Skeletal muscle cell (primary cell): ENCODE data around the gene XPNPEP2.
A peak's percentile ranks its signal among the peaks of the same experiment; 100 is the strongest.

Experiments used
- DNase-seq: peaks from one replicate; pipeline ENCODE4 v3.0.0-alpha.2; 2010; ENCODE audit warnings: low read depth
- H3K4me3 ChIP-seq: 2 replicates; pipeline ENCODE4 v1.5.1; 2011; ENCODE audit warnings: low read depth, mild to moderate bottlenecking, control low read depth, low read length, moderate library complexity

The XPNPEP2 gene

GRCh38 chrX:129790146-129790545, 51.4 kb downstream of the XPNPEP2 start:
- H3K4me3 ChIP-seq, result no peak overlapping the region
- DNase-seq, result no peak

- no peak for DNase-seq
- no peak overlapping the region for H3K4me3 ChIP-seq
Measured at GRCh38 chrX:129790808-129791207, 52.0 kb downstream of the XPNPEP2 start.

GRCh38 chrX:129791336-129791735, 52.6 kb downstream of the XPNPEP2 start:
- no peak overlapping the region for H3K4me3 ChIP-seq
- DNase-seq, result no peak

- no peak overlapping the region for H3K4me3 ChIP-seq
- DNase-seq, result no peak
Measured at GRCh38 chrX:129791961-129792570, 53.3 kb downstream of the XPNPEP2 start.

- H3K4me3 ChIP-seq, result no peak overlapping the region
- DNase-seq, result no peak
Measured at GRCh38 chrX:129792586-129793291, 54.0 kb downstream of the XPNPEP2 start.

- DNase-seq, result no peak
- no peak overlapping the region for H3K4me3 ChIP-seq
Measured at GRCh38 chrX:129793604-129794191, 54.9 kb downstream of the XPNPEP2 start.

GRCh38 chrX:129795584-129795983, 56.8 kb downstream of the XPNPEP2 start:
- no peak for DNase-seq
- H3K4me3 ChIP-seq, result no peak overlapping the region

GRCh38 chrX:129797251-129797906, 58.6 kb downstream of the XPNPEP2 start:
- DNase-seq, result no peak

GRCh38 chrX:129798456-129798855, 59.7 kb downstream of the XPNPEP2 start:
- H3K4me3 ChIP-seq, result no peak overlapping the region
- DNase-seq, result no peak

More at GRCh38 chrX:129797251-129797906, 58.6 kb downstream of the XPNPEP2 start:
- H3K4me3 ChIP-seq, result no peak overlapping the region

GRCh38 chrX:129798888-129799287, 60.1 kb downstream of the XPNPEP2 start:
- DNase-seq, result no peak

GRCh38 chrX:129800186-129800585, 61.4 kb downstream of the XPNPEP2 start:
- no peak overlapping the region for H3K4me3 ChIP-seq
- DNase-seq, result no peak

More at GRCh38 chrX:129798888-129799287, 60.1 kb downstream of the XPNPEP2 start:
- no peak overlapping the region for H3K4me3 ChIP-seq

- no peak for DNase-seq
- no peak overlapping the region for H3K4me3 ChIP-seq
Measured at GRCh38 chrX:129802863-129803262, 64.1 kb downstream of the XPNPEP2 start.

- H3K4me3 ChIP-seq, result no peak overlapping the region
Measured at GRCh38 chrX:129804806-129805205, 66.0 kb downstream of the XPNPEP2 start.

GRCh38 chrX:129808158-129808828, 69.5 kb downstream of the XPNPEP2 start:
- peak; percentile 32 for DNase-seq
- H3K4me3 ChIP-seq, result no peak overlapping the region

More at GRCh38 chrX:129804806-129805205, 66.0 kb downstream of the XPNPEP2 start:
- no peak for DNase-seq

- DNase-seq, result no peak
Measured at GRCh38 chrX:129808829-129809796, 70.3 kb downstream of the XPNPEP2 start.

GRCh38 chrX:129813662-129814368, 75.0 kb downstream of the XPNPEP2 start:
- DNase-seq, result no peak
- H3K4me3 ChIP-seq, result no peak overlapping the region

More at GRCh38 chrX:129808829-129809796, 70.3 kb downstream of the XPNPEP2 start:
- H3K4me3 ChIP-seq, result no peak overlapping the region

GRCh38 chrX:129818123-129818522, 79.3 kb downstream of the XPNPEP2 start:
- H3K4me3 ChIP-seq, result no peak overlapping the region

More at GRCh38 chrX:129818123-129818522, 79.3 kb downstream of the XPNPEP2 start:
- DNase-seq, result no peak
